Subcutaneous adipose tissue (tissue), 4 donors: Measurements from ENCODE around the gene CENPO. TPM values are rescaled to one million over a fixed set of nuclear protein-coding genes. Genes with fewer than 3 reads are reported as not detected.

Experiments
- total RNA-seq, 4 donors: library from RNA; depleted of rRNA; stranded (reverse); fragments of >200 nt; gene quantifications; one replicate each; pipeline ENCODE4 v1.1.0, GENCODE V29; 2016
- TF ChIP-seq, protein P1 (sequence below): fragments of 450-650 bp; IDR thresholded peaks from one replicate; pipeline ENCODE4 v1.5.1; 2016; ENCODE audit warnings: low read depth, mild to moderate bottlenecking, control low read depth, antibody characterized with exemption, moderate library complexity

CENPO gene
- total RNA-seq, 4 donors from 2014 or later: 3.1 to 6.3 (median 4.7) TPM

DNA sequence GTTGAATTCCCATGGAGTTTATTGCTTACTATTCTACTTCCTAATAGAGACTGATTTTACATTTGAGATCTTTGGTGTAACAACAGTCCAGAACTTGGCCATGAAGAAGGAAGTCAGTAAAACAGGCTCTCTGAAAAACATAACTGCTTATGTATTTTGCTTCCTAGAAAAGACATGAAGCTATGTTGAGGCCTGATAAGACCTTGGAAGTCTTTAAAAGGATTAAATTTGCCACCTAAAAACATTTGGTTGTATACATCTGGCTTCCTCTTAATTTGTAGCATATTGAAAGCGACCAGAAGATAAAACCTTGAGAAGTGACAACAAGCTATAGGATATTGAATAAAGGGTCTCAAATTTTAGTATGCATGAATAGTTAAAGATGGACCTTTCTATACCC lies 36.4 kb upstream of the CENPO start:
- TF ChIP-seq, protein P1, sequence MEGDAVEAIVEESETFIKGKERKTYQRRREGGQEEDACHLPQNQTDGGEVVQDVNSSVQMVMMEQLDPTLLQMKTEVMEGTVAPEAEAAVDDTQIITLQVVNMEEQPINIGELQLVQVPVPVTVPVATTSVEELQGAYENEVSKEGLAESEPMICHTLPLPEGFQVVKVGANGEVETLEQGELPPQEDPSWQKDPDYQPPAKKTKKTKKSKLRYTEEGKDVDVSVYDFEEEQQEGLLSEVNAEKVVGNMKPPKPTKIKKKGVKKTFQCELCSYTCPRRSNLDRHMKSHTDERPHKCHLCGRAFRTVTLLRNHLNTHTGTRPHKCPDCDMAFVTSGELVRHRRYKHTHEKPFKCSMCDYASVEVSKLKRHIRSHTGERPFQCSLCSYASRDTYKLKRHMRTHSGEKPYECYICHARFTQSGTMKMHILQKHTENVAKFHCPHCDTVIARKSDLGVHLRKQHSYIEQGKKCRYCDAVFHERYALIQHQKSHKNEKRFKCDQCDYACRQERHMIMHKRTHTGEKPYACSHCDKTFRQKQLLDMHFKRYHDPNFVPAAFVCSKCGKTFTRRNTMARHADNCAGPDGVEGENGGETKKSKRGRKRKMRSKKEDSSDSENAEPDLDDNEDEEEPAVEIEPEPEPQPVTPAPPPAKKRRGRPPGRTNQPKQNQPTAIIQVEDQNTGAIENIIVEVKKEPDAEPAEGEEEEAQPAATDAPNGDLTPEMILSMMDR: no peak

DNA sequence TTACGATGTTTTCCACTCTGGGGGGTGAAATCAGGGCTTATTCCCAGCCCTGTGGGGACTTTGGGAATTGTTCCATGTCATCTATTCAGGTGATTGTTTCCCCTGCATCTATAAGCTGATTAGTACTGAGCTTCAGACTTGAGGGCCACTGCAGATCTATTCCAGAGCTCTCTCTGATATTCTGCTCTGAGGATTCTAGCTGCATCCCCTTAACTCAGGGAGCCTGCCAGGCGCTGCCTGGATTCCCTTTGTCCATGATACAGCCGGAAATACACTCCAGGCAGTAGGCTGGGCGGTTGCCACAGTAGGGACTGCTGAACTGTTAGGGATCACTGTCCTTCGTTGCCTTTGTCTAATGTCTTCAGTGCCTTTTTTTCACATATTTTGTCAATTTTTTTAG lies 31.4 kb upstream of the CENPO start:
- TF ChIP-seq, protein P1: no peak

DNA sequence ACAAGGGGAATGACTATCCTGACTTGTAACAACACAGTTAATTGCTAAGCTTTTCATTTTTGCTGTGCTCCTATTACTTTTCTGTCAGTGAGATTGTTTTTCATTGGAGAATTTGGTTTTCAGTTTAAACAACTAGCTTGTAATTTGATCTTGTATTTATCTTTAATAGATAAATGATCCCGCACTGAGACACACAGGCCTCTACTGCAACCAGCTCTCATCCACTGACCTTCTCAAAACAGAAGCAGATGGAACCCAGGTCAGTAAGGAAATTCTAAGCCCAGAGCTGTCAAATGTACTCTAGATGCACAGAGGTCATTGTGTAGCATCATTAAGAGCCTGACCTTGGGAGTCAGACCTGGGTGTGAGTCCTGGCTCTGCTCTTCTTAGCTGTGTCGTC lies 30.7 kb upstream of the CENPO start:
- TF ChIP-seq, protein P1: no peak

DNA sequence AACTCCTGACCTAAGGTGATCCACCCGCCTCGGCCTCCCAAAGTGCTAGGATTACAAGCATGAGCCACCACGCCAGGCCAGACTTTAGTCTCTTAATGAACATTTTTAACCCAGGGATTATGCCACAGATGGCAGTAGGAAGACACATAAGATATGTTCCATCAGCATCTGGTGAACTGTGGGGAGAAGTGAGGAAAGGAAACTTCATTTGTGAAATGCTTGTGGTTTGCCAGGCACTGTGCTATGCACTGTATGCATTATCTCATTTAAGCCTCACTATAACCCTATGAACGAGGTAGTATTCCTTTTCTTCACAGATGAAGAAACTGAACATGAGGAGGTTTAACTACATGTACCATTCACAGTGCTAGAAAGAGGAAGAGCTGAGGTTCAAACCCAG lies 29.4 kb upstream of the CENPO start:
- TF ChIP-seq, protein P1: no peak

DNA sequence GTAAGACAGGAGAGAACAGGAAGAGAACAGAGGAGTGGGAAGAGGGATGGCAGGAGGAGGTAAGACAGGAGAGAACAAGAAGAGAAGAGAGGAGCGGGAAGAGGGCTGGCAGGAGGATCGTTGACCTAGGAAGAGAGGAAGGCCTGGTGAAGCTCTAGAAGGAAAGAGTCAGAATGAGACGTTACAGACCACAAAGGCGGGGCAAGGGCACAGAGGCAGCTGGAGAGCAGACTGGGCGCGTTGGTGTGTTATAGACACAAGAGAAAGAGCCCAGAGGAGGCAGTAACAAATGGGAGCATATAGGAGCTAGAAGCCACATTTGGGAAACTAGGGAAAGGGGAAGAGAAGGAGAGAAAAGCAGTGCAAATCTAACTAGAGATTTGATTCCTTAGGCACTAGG lies 26.6 kb upstream of the CENPO start:
- TF ChIP-seq, protein P1: no peak

DNA sequence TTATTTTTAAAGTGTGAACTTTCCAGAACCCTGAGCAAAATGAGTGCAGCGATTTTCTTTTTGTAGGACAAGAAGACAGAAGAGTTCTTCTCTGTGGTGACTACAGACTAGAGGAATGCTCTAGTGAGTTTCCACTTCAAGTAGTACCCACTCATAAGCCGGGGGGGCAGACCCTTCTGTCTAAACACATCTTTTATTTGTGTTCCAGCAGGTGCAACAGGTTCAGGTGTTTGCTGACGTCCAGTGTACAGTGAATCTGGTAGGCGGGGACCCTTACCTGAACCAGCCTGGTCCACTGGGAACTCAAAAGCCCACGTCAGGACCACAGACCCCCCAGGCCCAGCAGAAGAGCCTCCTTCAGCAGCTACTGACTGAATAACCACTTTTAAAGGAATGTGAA lies 25.2 kb upstream of the CENPO start:
- TF ChIP-seq, protein P1: no peak

DNA sequence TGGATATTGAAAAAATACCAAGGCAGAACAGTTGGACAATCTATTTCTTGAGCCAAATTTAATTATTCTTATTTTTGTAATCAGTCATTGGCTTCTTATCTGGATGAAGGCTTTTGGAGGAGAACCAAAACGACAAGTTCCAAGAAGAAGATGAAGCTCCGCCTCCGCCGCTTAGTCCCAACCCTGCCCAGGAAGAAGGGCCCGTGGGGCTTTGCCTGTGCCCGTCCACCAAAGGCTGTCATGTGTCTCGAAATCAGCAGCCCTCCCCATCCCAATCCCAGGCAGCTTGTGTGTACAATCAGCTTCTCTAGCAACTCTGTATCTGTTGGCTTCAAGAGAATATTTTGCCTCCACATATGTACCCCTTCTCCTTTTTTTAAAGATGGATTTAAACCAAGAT lies 24.6 kb upstream of the CENPO start:
- TF ChIP-seq, protein P1: no peak
